PC-9 (cell line): ENCODE results near the gene EPHB1.

Experiments
- CTCF ChIP-seq: fragments of 200-600 bp; sonication (generic); conservative IDR thresholded peaks from 2 replicates; pipeline ENCODE4 v1.6.1; 2017; ENCODE audit warnings: mixed run types, antibody characterized with exemption, mild to moderate bottlenecking, moderate library complexity
- EZH2 ChIP-seq: fragments of 200-600 bp; sonication (generic); IDR thresholded peaks from 2 replicates; pipeline ENCODE4 v1.8.0; 2017; ENCODE audit warnings: antibody characterized with exemption, low read depth

GRCh38 chr3:134864636-134865035 lies 69.6 kb downstream of the EPHB1 start:
- TF ChIP-seq CTCF (no peak), EZH2 (no peak)
